ENCODE results near the gene ALDOC. TPM values are rescaled to one million over a fixed set of nuclear protein-coding genes. Genes with fewer than 3 reads are reported as not detected.
A peak's percentile ranks its signal among the peaks of the same experiment; 100 is the strongest.

Gene ALDOC
- total RNA-seq: 1 to 10 TPM in 3 of 4 donors, under 1 TPM in 1; 0.87 to 7.0 (median 3.3) TPM

DNA sequence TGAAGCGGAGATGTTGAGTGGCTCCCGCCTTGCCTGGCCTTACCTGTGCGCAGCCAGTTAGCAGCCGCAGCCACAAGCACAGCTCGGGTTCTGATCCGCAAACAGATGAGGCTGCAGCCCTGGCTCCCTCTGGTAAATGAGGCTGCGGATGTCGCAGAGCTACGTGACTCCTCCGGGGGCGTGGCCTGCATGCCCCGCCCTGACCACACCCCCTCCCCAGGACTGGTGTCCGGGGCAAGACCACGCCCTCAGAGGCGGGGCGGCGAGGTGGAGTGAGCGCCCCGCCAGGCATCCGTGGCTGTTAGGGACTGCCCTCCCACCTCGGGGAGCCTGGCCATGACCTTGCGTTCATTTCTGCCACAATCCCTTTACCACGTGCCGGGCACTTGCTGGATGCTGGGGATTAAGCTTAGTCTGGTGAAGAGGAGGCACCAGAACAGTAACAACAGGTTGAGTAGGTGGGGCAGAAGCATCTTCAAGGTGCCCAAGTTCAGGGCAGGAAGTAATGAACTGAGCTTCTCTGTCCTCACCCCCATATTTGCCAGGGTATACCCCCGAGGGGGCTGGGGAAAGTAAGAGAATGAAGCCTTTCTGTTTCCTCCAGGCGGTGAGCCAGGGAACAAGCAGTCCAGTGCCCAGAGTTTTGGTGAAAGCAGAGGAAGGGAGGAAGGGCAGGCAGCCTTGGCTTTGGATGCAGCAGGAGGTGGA is at the start of gene ALDOC:
Gene ALDOC (minus strand): TSS at position 138 of the 708 bp plus-strand sequence. CDS start 1,363 bp downstream, outside the sequence.
- intact Hi-C loops (cut with DNase I; ENCODE audit: low total_unique reads): loop anchor here (2.0 kb wide), 1 partner anchor 24 kb away; the partner anchor contains the start of gene UNC119
- in situ Hi-C loops (cut with MboI; ENCODE audit: low sequenced_read_pairs in 4 of 4): no loop called here
- Histone ChIP-seq H3K36me3 (no peaks in the 10 kb centered on the region), H3K4me1 (peaks cover 6 to 15% of the 10 kb centered on the region in 2 donors), H3K9me3 (no peaks in the 10 kb centered on the region), H3K27me3 (no peaks in the 10 kb centered on the region), H3K4me3 (peak within 1 kb of the TSS; percentile 32 to 45 (median 35)), H3K27ac (peak within 1 kb of the TSS in 1 of 4 donors; percentile 9)
- TF ChIP-seq, protein P1, sequence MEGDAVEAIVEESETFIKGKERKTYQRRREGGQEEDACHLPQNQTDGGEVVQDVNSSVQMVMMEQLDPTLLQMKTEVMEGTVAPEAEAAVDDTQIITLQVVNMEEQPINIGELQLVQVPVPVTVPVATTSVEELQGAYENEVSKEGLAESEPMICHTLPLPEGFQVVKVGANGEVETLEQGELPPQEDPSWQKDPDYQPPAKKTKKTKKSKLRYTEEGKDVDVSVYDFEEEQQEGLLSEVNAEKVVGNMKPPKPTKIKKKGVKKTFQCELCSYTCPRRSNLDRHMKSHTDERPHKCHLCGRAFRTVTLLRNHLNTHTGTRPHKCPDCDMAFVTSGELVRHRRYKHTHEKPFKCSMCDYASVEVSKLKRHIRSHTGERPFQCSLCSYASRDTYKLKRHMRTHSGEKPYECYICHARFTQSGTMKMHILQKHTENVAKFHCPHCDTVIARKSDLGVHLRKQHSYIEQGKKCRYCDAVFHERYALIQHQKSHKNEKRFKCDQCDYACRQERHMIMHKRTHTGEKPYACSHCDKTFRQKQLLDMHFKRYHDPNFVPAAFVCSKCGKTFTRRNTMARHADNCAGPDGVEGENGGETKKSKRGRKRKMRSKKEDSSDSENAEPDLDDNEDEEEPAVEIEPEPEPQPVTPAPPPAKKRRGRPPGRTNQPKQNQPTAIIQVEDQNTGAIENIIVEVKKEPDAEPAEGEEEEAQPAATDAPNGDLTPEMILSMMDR (IDR thresholded peaks at IDR 0.05 in 4 of 5, conservative IDR thresholded peaks at IDR 0.05 in 1 of 5): no peak
- TF ChIP-seq POLR2A (IDR thresholded peaks at IDR 0.05): peak; percentile 67 to 82
- peak; percentile 85 to 92 for ATAC-seq
- DNase-seq: peak; percentile 87 to 95

DNA sequence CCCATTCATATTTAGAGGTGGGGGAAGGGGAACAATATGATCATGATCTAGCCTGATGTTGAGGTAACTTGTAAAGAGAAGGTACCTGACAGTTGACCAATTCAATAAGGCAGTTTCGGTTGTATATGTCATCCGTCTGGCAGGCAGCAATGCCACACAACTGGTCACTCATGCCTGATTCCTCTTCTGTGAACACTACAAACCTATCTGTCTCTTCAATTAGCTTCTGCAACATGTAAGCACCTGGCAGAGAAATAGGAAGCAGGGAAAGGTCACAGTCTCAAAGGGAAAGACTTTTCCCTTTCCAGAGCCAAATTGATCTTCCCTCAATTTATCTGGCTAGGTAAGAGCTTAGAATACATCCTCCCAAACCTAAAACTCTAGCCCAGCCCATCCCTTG is 47.5 kb upstream of the ALDOC start:
- TF ChIP-seq, protein P1 (IDR thresholded peaks at IDR 0.05 in 4 of 5, conservative IDR thresholded peaks at IDR 0.05 in 1 of 5): no peak
- TF ChIP-seq POLR2A (IDR thresholded peaks at IDR 0.05): no peak
- intact Hi-C loops (cut with DNase I; ENCODE audit: low total_unique reads): no loop called here
- ATAC-seq (peak in 1 of 2 donors; percentile 42), DNase-seq (no peak)
- Histone ChIP-seq H3K36me3 (peaks cover 0 to 77% of the 10 kb centered on the region in 2 donors), H3K9me3 (no peaks in the 10 kb centered on the region), H3K4me1 (peaks cover 0 to 18% of the 10 kb centered on the region in 2 donors), H3K27me3 (no peaks in the 10 kb centered on the region), H3K27ac (peak overlapping the region in 3 of 4 donors; percentile 44 to 84 (median 73)), H3K4me3 (no peak overlapping the region)
- in situ Hi-C loops (cut with MboI; ENCODE audit: low sequenced_read_pairs in 4 of 4): no loop called here

DNA sequence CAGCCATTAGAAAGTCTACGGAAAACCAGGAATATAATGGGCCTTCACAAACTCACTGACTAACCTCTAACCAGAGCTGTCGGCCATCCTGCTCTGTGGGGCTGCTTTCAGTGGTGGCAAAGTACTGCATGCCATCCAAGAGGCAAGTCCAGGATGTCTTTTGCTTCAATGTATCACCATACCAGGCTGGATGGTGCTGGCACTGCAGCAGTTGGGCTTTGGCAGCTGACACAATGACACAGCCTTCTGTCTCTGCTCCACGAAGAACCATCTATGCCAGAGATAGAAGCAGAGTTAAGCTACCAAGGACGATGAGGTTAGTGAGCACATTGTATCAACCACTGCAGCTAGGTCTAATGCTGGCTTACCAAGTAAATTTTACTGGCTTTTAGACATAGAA is 47.0 kb upstream of the ALDOC start:
- intact Hi-C loops (cut with DNase I; ENCODE audit: low total_unique reads): no loop called here
- DNase-seq: peak; percentile 19 to 70
- no peaks in the 10 kb centered on the region for H3K27me3 ChIP-seq
- peaks cover 0 to 77% of the 10 kb centered on the region in 2 donors for H3K36me3 ChIP-seq
- H3K4me1 ChIP-seq: peaks cover 0 to 18% of the 10 kb centered on the region in 2 donors
- H3K4me3 ChIP-seq: no peak overlapping the region
- peak overlapping the region in 3 of 4 donors; percentile 44 to 84 (median 73) for H3K27ac ChIP-seq
- in situ Hi-C loops (cut with MboI; ENCODE audit: low sequenced_read_pairs in 4 of 4): no loop called here
- TF ChIP-seq POLR2A (IDR thresholded peaks at IDR 0.05): no peak
- TF ChIP-seq, protein P1 (IDR thresholded peaks at IDR 0.05 in 4 of 5, conservative IDR thresholded peaks at IDR 0.05 in 1 of 5): no peak
- peak; percentile 88 to 91 for ATAC-seq
- H3K9me3 ChIP-seq: no peaks in the 10 kb centered on the region

DNA sequence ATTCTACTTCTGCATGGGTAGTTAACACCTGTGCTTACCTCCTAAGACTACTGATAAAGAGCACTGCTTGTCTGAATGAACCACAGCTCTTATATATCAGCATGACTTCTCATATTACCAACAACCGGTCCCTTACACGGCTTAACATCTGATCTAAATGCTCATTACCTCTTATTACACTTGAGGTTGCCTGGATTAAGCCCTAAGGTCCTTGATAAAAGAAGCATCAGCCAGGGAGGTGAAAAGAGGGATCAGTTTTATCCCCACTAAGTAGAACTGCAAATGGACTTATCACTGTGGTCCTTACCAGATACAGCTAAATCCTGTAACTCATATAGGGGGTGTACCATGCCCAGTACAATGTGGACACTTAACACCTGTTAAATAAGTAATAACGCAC is 45.5 kb upstream of the ALDOC start:
- ATAC-seq (no peak), DNase-seq (no peak)
- peaks cover 0 to 77% of the 10 kb centered on the region in 2 donors for H3K36me3 ChIP-seq
- H3K27ac ChIP-seq: peak overlapping the region in 1 of 4 donors; percentile 84
- H3K4me1 ChIP-seq: peaks cover 0 to 18% of the 10 kb centered on the region in 2 donors
- no peaks in the 10 kb centered on the region for H3K9me3 ChIP-seq
- in situ Hi-C loops (cut with MboI; ENCODE audit: low sequenced_read_pairs in 4 of 4): no loop called here
- TF ChIP-seq, protein P1 (IDR thresholded peaks at IDR 0.05 in 4 of 5, conservative IDR thresholded peaks at IDR 0.05 in 1 of 5): no peak
- no peak for TF ChIP-seq POLR2A (IDR thresholded peaks at IDR 0.05)
- no peaks in the 10 kb centered on the region for H3K27me3 ChIP-seq
- intact Hi-C loops (cut with DNase I; ENCODE audit: low total_unique reads): no loop called here
- no peak overlapping the region for H3K4me3 ChIP-seq
